ENCODE results near the gene BICD2.
"Not testable (repeated sequence)": the region's sequence is repeated elsewhere in the genome, so short reads cannot be mapped to it uniquely, and the experiment has no call there.

BICD2 gene

DNA sequence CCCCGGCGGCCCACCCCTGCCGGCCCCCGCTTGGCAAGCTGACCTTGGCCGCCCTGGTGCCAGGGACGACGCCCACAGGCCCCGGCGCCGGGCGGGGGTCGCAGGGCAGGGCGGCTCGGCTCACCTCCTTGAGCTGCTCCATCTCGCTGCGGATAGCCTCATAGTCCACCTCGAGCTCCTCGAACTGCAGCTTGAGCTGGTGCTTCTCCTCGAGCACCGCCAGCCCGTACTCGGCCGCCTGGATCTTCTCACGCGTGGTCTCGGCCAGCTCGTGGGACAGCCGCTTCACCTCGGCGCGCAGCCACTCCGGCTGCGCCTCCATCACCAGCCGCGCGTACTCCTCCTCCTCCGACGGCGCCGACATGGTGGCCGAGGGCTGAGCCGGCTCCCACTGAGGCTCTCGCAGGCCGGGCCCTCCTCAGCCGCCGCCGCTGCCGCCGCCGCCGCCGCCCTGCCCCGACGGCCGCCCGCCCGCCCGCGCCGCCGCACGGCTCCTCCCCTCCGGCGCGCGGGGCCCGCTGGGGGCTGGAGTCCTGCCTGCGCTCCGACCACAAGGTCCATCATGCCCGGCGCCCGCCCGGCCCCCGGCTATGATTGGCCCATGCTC, at the start of gene BICD2:
BICD2 (minus strand) TSS at position 453 of the 607 bp plus-strand sequence; CDS start at position 364, 89 bp downstream.
- peak within 1 kb of the TSS; percentile 84 to 98 (median 96) for H3K27ac Mint-ChIP-seq
- H3K9me3 Mint-ChIP-seq, result no peaks in the 10 kb centered on the region
- TF ChIP-seq, protein P1, sequence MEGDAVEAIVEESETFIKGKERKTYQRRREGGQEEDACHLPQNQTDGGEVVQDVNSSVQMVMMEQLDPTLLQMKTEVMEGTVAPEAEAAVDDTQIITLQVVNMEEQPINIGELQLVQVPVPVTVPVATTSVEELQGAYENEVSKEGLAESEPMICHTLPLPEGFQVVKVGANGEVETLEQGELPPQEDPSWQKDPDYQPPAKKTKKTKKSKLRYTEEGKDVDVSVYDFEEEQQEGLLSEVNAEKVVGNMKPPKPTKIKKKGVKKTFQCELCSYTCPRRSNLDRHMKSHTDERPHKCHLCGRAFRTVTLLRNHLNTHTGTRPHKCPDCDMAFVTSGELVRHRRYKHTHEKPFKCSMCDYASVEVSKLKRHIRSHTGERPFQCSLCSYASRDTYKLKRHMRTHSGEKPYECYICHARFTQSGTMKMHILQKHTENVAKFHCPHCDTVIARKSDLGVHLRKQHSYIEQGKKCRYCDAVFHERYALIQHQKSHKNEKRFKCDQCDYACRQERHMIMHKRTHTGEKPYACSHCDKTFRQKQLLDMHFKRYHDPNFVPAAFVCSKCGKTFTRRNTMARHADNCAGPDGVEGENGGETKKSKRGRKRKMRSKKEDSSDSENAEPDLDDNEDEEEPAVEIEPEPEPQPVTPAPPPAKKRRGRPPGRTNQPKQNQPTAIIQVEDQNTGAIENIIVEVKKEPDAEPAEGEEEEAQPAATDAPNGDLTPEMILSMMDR (IDR thresholded peaks at IDR 0.05; ENCODE audit: unreplicated experiment in 3 of 3), result no peak
- no peaks in the 10 kb centered on the region for H3K36me3 Mint-ChIP-seq (ENCODE audit: low read depth)
- H3K27me3 Mint-ChIP-seq (ENCODE audit: low read depth), result peaks cover 3% of the 10 kb centered on the region
- peak within 1 kb of the TSS; percentile 97 to 98 (median 97) for H3K4me3 Mint-ChIP-seq
- peaks cover 32% of the 10 kb centered on the region for H3K4me1 Mint-ChIP-seq

DNA sequence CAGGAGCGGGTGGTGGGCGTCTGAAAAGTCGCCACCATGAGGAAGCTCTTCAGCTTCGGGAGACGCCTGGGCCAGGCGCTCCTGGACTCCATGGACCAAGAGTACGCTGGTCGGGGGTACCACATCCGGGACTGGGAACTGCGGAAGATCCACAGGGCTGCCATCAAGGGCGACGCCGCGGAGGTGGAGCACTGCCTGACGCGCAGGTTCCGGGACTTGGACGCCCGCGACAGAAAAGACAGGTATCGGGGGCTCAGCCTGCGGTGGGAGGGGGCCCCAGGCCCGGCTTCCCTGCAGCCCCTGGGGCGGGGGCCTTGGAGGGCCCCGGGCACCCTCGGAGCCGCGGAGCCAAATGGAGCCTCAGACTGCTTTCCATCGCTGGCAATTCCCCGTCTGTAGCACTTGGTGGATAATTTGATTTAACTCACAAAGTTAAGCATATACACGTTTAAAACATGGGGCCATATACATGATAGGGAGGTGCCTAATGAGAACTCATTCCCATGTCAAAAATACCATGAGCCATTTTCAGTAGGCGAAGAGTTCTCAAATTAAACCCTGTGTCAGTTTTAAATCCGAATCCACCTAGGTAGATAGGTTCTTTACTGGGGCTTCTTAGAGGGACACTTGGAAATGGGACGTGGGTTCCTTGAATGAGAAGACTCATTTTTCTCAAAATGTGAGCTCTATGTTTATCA, 45.1 kb upstream of the BICD2 start:
- Mint-ChIP-seq H3K27me3 (ENCODE audit: low read depth) (peaks cover 83% of the 10 kb centered on the region), H3K4me3 (peak overlapping the region in 2 of 3 experiments; percentile 57 to 77)
- not testable (repeated sequence) for H3K9me3 Mint-ChIP-seq; H3K27ac Mint-ChIP-seq; H3K4me1 Mint-ChIP-seq; H3K36me3 Mint-ChIP-seq (ENCODE audit: low read depth)

DNA sequence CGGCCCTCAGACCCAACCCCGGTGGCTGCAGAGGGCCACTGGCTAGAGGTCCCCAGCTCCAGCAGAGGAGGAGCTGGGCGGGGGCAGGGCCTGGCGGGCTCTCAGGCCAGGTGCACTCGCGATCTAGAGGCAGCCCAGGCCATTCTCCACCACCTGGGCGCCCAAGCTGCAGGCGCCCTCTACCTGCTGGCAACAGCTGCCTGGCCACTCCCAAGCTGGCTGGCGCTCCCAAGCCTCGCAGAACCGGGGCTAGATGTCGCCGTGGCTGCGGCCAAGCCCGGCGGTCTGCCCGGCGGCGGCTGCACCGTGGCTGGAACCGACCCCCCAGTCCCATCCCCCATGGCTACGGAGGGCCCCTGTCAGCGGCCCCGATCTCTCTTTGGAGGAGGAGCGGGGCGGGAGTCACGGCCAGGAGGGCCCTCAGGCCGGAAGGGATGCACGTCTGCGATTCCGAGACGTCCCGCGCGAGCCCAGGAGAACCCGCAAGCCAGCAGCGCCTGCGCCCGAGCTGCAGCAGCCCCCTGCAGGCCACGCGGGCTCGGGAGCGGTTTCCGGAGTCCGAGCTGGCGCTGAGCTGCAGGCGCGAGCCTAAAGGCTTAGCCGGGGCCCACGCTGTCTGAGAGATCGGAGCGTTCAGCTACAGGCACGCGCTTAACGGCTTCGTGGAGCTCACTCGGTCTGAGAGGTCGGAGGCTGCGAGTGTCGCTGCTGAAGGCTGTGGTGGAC, 44.3 kb upstream of the BICD2 start:
- no peak overlapping the region for H3K27ac Mint-ChIP-seq
- no peaks in the 10 kb centered on the region for H3K9me3 Mint-ChIP-seq
- TF ChIP-seq, protein P1 (IDR thresholded peaks at IDR 0.05; ENCODE audit: unreplicated experiment in 3 of 3), result peak; percentile 33 to 42 (median 37)
- H3K36me3 Mint-ChIP-seq (ENCODE audit: low read depth), result no peaks in the 10 kb centered on the region
- peaks cover 74% of the 10 kb centered on the region for H3K27me3 Mint-ChIP-seq (ENCODE audit: low read depth)
- peak overlapping the region; percentile 72 to 79 (median 77) for H3K4me3 Mint-ChIP-seq
- peaks cover 5% of the 10 kb centered on the region for H3K4me1 Mint-ChIP-seq

DNA sequence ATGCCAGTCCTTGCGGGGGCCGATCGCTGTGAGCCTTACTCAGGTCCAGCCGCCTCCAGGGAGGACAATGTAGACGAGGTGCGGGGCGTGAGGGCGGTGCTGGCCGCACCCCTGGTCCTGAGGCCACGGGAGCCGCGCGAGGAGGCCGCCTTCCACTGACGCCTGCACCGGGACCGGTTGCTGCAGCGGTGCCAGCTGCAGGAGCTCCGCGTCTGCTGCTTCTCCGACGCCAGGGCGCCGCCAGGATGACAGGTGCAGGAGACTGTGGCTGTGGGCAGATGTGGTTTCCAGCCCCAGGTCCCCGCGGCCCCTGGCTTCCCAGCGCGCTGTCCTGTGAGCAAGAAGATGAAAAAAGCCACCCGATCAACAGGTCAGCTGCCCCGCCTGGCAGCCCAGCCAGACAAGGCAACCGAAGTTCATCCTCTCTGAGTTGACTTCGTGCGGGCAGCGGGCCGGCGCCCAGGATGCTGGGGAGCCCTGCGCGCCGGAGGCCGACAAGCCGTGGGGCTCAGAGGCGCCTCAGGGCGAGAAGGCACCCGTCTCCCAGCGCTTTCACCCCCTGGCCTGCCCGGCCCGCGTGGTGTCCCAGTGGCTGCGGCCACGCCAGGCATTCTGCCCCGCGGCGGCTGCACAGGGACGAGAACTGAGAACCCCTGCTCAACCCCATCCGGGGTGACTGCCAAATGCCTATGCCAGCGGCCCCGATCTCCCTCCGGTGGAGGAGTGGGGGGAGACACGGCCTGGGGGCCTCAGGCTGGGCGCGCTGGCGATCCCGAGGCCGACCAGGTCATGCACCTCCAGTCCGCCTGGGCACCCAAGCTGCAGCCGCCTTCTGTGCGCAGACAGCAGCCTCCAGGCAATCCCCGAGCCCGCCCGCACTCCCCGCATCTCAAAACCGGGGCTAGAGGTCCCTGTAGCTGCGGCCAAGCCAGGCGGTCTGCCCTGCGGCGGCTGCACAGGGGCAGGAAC, 43.4 kb upstream of the BICD2 start:
- H3K4me3 Mint-ChIP-seq, result no peak overlapping the region
- TF ChIP-seq, protein P1 (IDR thresholded peaks at IDR 0.05; ENCODE audit: unreplicated experiment in 3 of 3), result no peak
- H3K27ac Mint-ChIP-seq, result no peak overlapping the region
- H3K36me3 Mint-ChIP-seq (ENCODE audit: low read depth), result no peaks in the 10 kb centered on the region
- no peaks in the 10 kb centered on the region for H3K9me3 Mint-ChIP-seq
- peaks cover 66% of the 10 kb centered on the region for H3K27me3 Mint-ChIP-seq (ENCODE audit: low read depth)
- H3K4me1 Mint-ChIP-seq, result peaks cover 5% of the 10 kb centered on the region

DNA sequence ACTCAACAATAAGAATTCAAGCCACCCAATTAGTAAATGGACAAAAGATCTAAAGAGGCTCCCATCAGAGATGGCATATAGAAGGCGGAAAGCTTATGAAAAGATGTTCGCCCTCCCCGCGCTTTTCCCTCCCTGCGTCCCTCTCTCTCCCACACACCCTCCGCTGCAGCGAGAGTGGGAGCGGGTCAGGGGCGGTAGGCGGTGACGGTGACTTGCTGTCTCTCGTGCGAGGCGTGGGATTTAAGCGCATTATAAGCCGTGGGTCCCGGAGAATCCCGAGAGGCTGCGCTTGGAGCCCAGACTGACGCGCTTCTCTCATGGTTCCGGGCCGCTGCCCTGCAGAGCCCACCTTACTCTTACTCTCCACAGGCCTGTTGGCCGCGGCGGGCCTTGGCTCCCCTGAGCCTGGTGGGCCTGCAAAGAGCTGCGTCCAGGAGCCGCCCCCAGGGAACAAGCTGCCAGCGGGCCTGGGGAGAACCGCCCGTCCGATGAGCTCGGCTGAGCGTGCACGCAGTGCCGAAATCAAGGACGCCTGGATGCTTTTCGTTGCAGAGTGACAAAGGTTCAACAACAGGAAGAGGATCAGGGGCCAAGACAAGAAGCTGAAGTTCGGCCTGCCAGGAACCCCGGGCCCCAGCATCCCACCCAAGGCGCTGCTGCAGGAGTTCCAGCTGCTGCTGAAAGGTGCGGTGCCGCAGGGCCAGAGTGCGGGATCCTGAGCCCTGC, 42.6 kb upstream of the BICD2 start:
- H3K27ac Mint-ChIP-seq, result no peak overlapping the region
- H3K9me3 Mint-ChIP-seq, result no peaks in the 10 kb centered on the region
- H3K36me3 Mint-ChIP-seq (ENCODE audit: low read depth), result no peaks in the 10 kb centered on the region
- TF ChIP-seq, protein P1 (IDR thresholded peaks at IDR 0.05; ENCODE audit: unreplicated experiment in 3 of 3), result no peak
- peaks cover 62% of the 10 kb centered on the region for H3K27me3 Mint-ChIP-seq (ENCODE audit: low read depth)
- H3K4me1 Mint-ChIP-seq, result peaks cover 5% of the 10 kb centered on the region
- no peak overlapping the region for H3K4me3 Mint-ChIP-seq
